SK-N-MC (cell line): Measurements from ENCODE around the gene POLDIP3.
A peak's percentile ranks its signal among the peaks of the same experiment; 100 is the strongest.

Source experiments
- DNase-seq: peaks from one replicate; pipeline ENCODE4 v3.0.0-alpha.2; 2011; ENCODE audit warnings: low read depth, low spot score
- H3K27ac ChIP-seq: fragments of 200-600 bp; sonication (generic); 2 replicates; pipeline ENCODE4 v1.5.1; 2016; ENCODE audit warnings: mixed run types
- H3K36me3 ChIP-seq: fragments of 200-600 bp; sonication (generic); 2 replicates; pipeline ENCODE4 v1.6.1; 2017; ENCODE audit warnings: antibody characterized with exemption, low read length, mixed read lengths; ENCODE audit not compliant: insufficient read depth
- H3K4me3 ChIP-seq: fragments of 200-600 bp; sonication (generic); 2 replicates; pipeline ENCODE4 v1.5.1; 2016
- H3K9ac ChIP-seq: fragments of 200-600 bp; sonication (generic); 2 replicates; pipeline ENCODE4 v1.8.0; 2017; ENCODE audit warnings: mixed run types, mixed read lengths; ENCODE audit not compliant: insufficient read length
- H3K9me3 ChIP-seq: fragments of 200-600 bp; sonication (generic); 2 replicates; pipeline ENCODE4 v1.6.1; 2017; ENCODE audit warnings: low read depth, mild to moderate bottlenecking, antibody characterized with exemption, low read length, moderate library complexity, mixed read lengths
- EZH2 ChIP-seq: fragments of 200-600 bp; sonication (generic); IDR thresholded peaks from one replicate; pipeline ENCODE4 v1.6.1; 2017; ENCODE audit warnings: antibody characterized with exemption
- FOXP2 ChIP-seq: optimal IDR thresholded peaks from 2 replicates; pipeline ENCODE3; 2011; ENCODE audit warnings: mild to moderate bottlenecking, moderate library complexity; ENCODE audit not compliant: insufficient read depth; ENCODE audit errors: extremely low read length, control extremely low read depth
- POLR2AphosphoS5 ChIP-seq: IDR thresholded peaks from 2 replicates; pipeline ENCODE4 v1.6.1; 2012; ENCODE audit warnings: mild to moderate bottlenecking, low read depth, low read length, borderline replicate concordance

POLDIP3 gene

DNA sequence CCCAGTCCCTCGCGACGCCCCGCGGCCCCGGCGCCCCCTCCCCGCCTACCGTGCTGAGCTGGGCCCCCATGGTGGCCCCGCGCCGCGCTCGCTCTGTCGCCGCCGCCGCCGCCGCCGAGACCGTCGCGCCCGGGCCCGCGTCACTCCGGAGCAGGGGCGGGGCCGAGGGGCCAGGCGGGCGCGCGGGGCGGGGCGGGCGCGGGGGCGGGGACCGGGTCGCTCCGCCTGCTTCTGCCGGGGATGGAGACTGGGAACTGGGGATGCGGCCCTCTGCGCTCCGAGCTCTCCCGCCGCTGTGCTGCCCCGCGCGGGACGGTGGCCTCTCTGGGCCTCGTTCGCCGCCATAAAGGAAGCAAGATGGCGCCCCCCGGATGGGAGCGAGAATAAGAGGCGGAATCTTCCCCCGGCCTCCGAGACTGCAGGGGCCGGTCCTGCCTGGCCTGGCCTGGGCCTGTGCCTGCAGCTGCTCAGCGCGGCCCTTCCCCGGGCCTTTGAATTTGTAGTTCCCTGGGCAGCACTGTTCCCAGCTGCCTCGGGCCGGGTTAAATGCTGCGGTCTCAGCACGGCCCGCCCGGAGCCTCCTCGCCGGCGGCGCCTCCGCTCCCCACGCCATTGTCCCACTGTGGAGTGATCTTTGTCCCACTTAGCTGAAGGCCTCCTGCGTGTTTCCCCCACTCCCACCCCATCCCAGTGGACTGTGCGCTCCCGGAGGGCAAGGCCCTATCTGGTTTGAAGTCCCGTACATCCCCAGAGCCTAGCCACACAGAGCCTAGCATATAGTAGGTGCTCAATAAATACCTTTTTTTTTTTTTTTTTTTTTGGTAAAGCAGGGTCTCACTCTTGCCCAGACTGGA, 34.8 kb upstream of the POLDIP3 start, which contains the start of gene CYB5R3:
CYB5R3 (minus strand) TSS at position 147 of the 854 bp plus-strand sequence; CDS start at position 70, 77 bp downstream.
- TF ChIP-seq EZH2 (no peak), POLR2AphosphoS5 (peak; percentile 60; the same call in 1 of the 2 replicates)
- no peaks in the 10 kb centered on the region for H3K9me3 ChIP-seq
- DNase-seq, result no peak
- H3K27ac ChIP-seq, result no peak within 1 kb of the TSS
- no peaks in the 10 kb centered on the region for H3K36me3 ChIP-seq
- H3K4me3 ChIP-seq, result peak within 1 kb of the TSS; percentile 92
- peak within 1 kb of the TSS; percentile 90 for H3K9ac ChIP-seq

GRCh38 chr22:42648368-42649245, 33.9 kb upstream of the POLDIP3 start:
- H3K9me3 ChIP-seq, result no peaks in the 10 kb centered on the region
- peak overlapping the region; percentile 92 for H3K4me3 ChIP-seq
- TF ChIP-seq POLR2AphosphoS5, result no peak
- no peak for TF ChIP-seq EZH2
- no peak for TF ChIP-seq FOXP2
- DNase-seq, result no peak
- no peak overlapping the region for H3K27ac ChIP-seq
- H3K9ac ChIP-seq, result peak overlapping the region; percentile 90
- H3K36me3 ChIP-seq, result no peaks in the 10 kb centered on the region

DNA sequence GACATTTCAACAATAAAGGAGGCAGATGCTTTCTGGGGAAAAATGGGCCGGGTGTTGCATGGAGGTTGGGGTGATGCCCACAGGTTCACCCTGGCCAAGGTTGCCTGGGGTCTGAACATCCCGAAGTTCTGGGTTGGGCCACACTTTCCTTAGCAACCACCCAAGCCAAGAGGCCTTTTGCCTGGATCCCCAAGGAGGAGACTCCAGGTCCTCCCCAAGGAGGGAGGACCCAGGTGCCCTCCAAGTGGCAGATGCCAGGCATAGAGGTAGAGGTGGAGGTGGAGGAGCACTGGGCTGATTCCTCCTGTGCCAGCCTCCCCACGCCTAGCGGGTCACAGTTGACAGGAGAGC, 33.3 kb upstream of the POLDIP3 start:
- Histone ChIP-seq H3K36me3 (no peaks in the 10 kb centered on the region), H3K27ac (no peak overlapping the region), H3K4me3 (peak overlapping the region; percentile 92), H3K9me3 (no peaks in the 10 kb centered on the region), H3K9ac (peak overlapping the region; percentile 90)
- DNase-seq, result no peak
- TF ChIP-seq FOXP2 (no peak), POLR2AphosphoS5 (no peak), EZH2 (no peak)

- no peaks in the 10 kb centered on the region for H3K9me3 ChIP-seq
- no peak for DNase-seq
- no peaks in the 10 kb centered on the region for H3K36me3 ChIP-seq
- TF ChIP-seq POLR2AphosphoS5, result no peak
- no peak for TF ChIP-seq EZH2
- no peak for TF ChIP-seq FOXP2
- H3K9ac ChIP-seq, result no peak overlapping the region
- no peak overlapping the region for H3K4me3 ChIP-seq
- no peak overlapping the region for H3K27ac ChIP-seq
Measured at GRCh38 chr22:42646569-42647525, 32.2 kb upstream of the POLDIP3 start.

DNA sequence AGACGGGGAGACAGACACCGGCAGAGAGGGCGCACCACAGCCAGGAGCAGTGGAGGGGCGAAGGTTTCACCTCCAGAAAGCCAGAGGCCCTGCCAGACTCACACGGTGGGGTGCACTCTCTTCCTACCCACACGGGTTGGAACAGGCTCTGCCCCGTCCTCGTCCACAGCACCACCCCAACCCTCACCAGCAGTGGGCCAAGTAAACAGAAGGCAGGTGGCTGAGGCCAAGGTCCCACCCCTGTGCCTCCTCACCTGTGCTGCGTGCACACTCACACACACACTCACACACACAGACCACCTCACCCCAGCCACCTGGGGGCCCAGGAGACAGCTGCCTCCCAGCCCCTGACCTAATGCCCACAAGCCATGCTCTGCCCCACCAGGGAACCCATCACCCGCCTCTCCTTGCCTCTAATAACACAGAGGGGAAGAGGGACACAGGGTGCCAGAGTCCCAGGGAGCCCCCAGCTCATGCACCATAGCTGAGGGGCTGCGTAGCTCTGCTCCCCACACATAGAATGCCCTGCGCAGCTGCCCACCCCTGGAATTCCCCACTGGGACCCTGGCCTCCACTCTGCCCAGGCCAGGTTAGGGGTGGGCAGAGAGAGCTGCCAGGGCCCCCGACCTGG, 31.4 kb upstream of the POLDIP3 start:
- TF ChIP-seq EZH2 (no peak), POLR2AphosphoS5 (no peak), FOXP2 (no peak)
- H3K9me3 ChIP-seq, result no peaks in the 10 kb centered on the region
- no peak for DNase-seq
- no peaks in the 10 kb centered on the region for H3K36me3 ChIP-seq
- no peak overlapping the region for H3K4me3 ChIP-seq
- no peak overlapping the region for H3K27ac ChIP-seq
- no peak overlapping the region for H3K9ac ChIP-seq

- peak overlapping the region; percentile 49 for H3K9ac ChIP-seq
Measured at GRCh38 chr22:42645341-42645937, 30.8 kb upstream of the POLDIP3 start.

More at GRCh38 chr22:42645341-42645937, 30.8 kb upstream of the POLDIP3 start:
- no peak for DNase-seq
- peak overlapping the region; percentile 42; the same call in 1 of the 2 replicates for H3K4me3 ChIP-seq
- peak overlapping the region; percentile 76 for H3K27ac ChIP-seq
- no peaks in the 10 kb centered on the region for H3K9me3 ChIP-seq
- no peak for TF ChIP-seq EZH2
- TF ChIP-seq FOXP2, result no peak
- no peak for TF ChIP-seq POLR2AphosphoS5
- no peaks in the 10 kb centered on the region for H3K36me3 ChIP-seq
